GM21576 (cell line): ENCODE data around the gene PAK6.

Source experiments
- ATAC-seq: cut with Tn5 transposase; IDR thresholded peaks from one replicate; pipeline ENCODE4 v1.9.1; 2021; ENCODE audit warnings: mild to moderate bottlenecking, moderate library complexity; ENCODE audit not compliant: unreplicated experiment

Gene PAK6

GRCh38 chr15:40290545-40290917, 51.7 kb downstream of the PAK6 start:
- ATAC-seq: no peak

GRCh38 chr15:40290918-40291574, 52.2 kb downstream of the PAK6 start:
- ATAC-seq: no peak

GRCh38 chr15:40292246-40292645, 53.4 kb downstream of the PAK6 start:
- no peak for ATAC-seq

GRCh38 chr15:40293006-40293405, 54.1 kb downstream of the PAK6 start:
- no peak for ATAC-seq

GRCh38 chr15:40293905-40294895, 55.3 kb downstream of the PAK6 start:
- no peak for ATAC-seq

- ATAC-seq: no peak
These were observed 56.4 kb downstream of the PAK6 start for GRCh38 chr15:40295297-40295696.

GRCh38 chr15:40295877-40296560, 57.2 kb downstream of the PAK6 start:
- no peak for ATAC-seq

- ATAC-seq: no peak
These were observed 57.8 kb downstream of the PAK6 start for GRCh38 chr15:40296561-40297230.

GRCh38 chr15:40297356-40297755, 58.5 kb downstream of the PAK6 start:
- ATAC-seq: no peak

- ATAC-seq: no peak
These were observed 59.5 kb downstream of the PAK6 start for GRCh38 chr15:40298216-40298935.

- no peak for ATAC-seq
These were observed 61.5 kb downstream of the PAK6 start for GRCh38 chr15:40300367-40300766.

GRCh38 chr15:40300771-40301170, 61.9 kb downstream of the PAK6 start:
- no peak for ATAC-seq

GRCh38 chr15:40301467-40302179, 62.8 kb downstream of the PAK6 start:
- no peak for ATAC-seq

GRCh38 chr15:40302288-40302886, 63.5 kb downstream of the PAK6 start:
- no peak for ATAC-seq

- no peak for ATAC-seq
These were observed 64.1 kb downstream of the PAK6 start for GRCh38 chr15:40302981-40303380.

GRCh38 chr15:40303576-40303975, 64.7 kb downstream of the PAK6 start:
- ATAC-seq: no peak

GRCh38 chr15:40305281-40305680, 66.4 kb downstream of the PAK6 start:
- no peak for ATAC-seq

- ATAC-seq: no peak
These were observed 67.5 kb downstream of the PAK6 start for GRCh38 chr15:40306371-40306770.

- no peak for ATAC-seq
These were observed 68.0 kb downstream of the PAK6 start for GRCh38 chr15:40306908-40307307.
